Measurements from ENCODE around the gene KATNB1.
"Not testable (repeated sequence)": the region's sequence is repeated elsewhere in the genome, so short reads cannot be mapped to it uniquely, and the experiment has no call there.

KATNB1 gene

DNA sequence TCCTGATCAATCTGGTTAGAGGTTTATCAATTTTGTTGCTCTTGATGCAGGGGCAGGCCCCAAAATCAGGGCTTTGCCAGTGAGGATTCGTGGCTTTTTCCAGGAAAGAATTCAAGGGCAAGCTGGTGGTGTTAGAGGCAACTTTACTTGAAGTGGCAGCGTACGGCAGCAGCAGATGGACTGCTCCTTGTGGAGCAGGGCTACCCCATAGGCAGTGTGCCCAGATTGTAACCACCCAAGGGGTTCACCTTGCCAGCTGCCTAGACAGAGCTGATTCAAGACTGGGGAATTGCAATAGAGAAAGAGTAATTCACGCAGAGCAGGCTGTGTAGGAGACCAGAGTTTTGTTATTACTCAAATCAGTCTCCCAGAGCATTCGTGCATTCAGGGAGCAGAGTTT, 24.2 kb upstream of the KATNB1 start:
- ATAC-seq (no peak), DNase-seq (no peak)
- H3K27me3 Mint-ChIP-seq: peaks cover 3% of the 10 kb centered on the region
- no peaks in the 10 kb centered on the region for H3K36me3 Mint-ChIP-seq (ENCODE audit: low read depth)
- H3K9me3 Mint-ChIP-seq: no peaks in the 10 kb centered on the region
- no peak overlapping the region for H3K27ac Mint-ChIP-seq
- H3K4me3 Mint-ChIP-seq: no peak overlapping the region
- H3K4me1 Mint-ChIP-seq: no peaks in the 10 kb centered on the region

GRCh38 chr16:57711993-57712392, 23.6 kb upstream of the KATNB1 start:
- H3K4me3 Mint-ChIP-seq: no peak overlapping the region
- no peaks in the 10 kb centered on the region for H3K4me1 Mint-ChIP-seq
- H3K9me3 Mint-ChIP-seq: no peaks in the 10 kb centered on the region
- ATAC-seq (no peak), DNase-seq (no peak)
- peaks cover 5% of the 10 kb centered on the region for H3K27me3 Mint-ChIP-seq
- no peak overlapping the region for H3K27ac Mint-ChIP-seq
- no peaks in the 10 kb centered on the region for H3K36me3 Mint-ChIP-seq (ENCODE audit: low read depth)

GRCh38 chr16:57712569-57712968, 23.0 kb upstream of the KATNB1 start:
- not testable (repeated sequence) for DNase-seq; H3K36me3 Mint-ChIP-seq (ENCODE audit: low read depth); H3K27ac Mint-ChIP-seq; H3K9me3 Mint-ChIP-seq; H3K4me3 Mint-ChIP-seq; H3K27me3 Mint-ChIP-seq; ATAC-seq; H3K4me1 Mint-ChIP-seq

- no peaks in the 10 kb centered on the region for H3K9me3 Mint-ChIP-seq
- ATAC-seq (no peak), DNase-seq (no peak)
- no peaks in the 10 kb centered on the region for H3K4me1 Mint-ChIP-seq
- H3K36me3 Mint-ChIP-seq (ENCODE audit: low read depth): no peaks in the 10 kb centered on the region
- H3K27ac Mint-ChIP-seq: no peak overlapping the region
- H3K27me3 Mint-ChIP-seq: peaks cover 5% of the 10 kb centered on the region
- no peak overlapping the region for H3K4me3 Mint-ChIP-seq
Measured at GRCh38 chr16:57713596-57713995, 22.0 kb upstream of the KATNB1 start.

DNA sequence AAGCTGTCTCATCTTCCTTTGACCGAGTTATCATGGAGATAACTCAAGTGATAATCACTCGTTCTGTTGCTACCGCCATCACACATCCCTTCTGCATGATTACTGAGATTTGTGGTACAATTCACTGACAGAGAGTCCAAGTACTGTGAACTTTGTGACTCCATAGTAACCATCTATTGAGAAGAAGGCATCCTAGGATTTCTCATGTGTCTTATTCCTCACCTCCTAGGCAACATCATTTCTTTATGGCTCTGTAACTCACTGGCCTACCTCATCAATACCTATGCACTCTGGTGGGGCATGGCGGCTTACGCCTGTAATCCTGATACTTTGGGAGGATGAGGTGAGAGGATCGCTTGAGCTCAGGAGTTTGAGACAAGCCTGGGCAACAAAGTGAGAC, 21.5 kb upstream of the KATNB1 start:
- H3K27ac Mint-ChIP-seq: no peak overlapping the region
- no peak overlapping the region for H3K4me3 Mint-ChIP-seq
- H3K4me1 Mint-ChIP-seq: no peaks in the 10 kb centered on the region
- H3K9me3 Mint-ChIP-seq: no peaks in the 10 kb centered on the region
- ATAC-seq (no peak), DNase-seq (no peak)
- H3K36me3 Mint-ChIP-seq (ENCODE audit: low read depth): no peaks in the 10 kb centered on the region
- peaks cover 5% of the 10 kb centered on the region for H3K27me3 Mint-ChIP-seq

GRCh38 chr16:57720142-57720575, 15.4 kb upstream of the KATNB1 start:
- no peaks in the 10 kb centered on the region for H3K36me3 Mint-ChIP-seq (ENCODE audit: low read depth)
- H3K27me3 Mint-ChIP-seq: peaks cover 2% of the 10 kb centered on the region
- H3K9me3 Mint-ChIP-seq: no peaks in the 10 kb centered on the region
- peak; percentile 74 for ATAC-seq
- H3K27ac Mint-ChIP-seq: no peak overlapping the region
- peaks cover 3% of the 10 kb centered on the region for H3K4me1 Mint-ChIP-seq
- no peak overlapping the region for H3K4me3 Mint-ChIP-seq
- peak; percentile 56 for DNase-seq

DNA sequence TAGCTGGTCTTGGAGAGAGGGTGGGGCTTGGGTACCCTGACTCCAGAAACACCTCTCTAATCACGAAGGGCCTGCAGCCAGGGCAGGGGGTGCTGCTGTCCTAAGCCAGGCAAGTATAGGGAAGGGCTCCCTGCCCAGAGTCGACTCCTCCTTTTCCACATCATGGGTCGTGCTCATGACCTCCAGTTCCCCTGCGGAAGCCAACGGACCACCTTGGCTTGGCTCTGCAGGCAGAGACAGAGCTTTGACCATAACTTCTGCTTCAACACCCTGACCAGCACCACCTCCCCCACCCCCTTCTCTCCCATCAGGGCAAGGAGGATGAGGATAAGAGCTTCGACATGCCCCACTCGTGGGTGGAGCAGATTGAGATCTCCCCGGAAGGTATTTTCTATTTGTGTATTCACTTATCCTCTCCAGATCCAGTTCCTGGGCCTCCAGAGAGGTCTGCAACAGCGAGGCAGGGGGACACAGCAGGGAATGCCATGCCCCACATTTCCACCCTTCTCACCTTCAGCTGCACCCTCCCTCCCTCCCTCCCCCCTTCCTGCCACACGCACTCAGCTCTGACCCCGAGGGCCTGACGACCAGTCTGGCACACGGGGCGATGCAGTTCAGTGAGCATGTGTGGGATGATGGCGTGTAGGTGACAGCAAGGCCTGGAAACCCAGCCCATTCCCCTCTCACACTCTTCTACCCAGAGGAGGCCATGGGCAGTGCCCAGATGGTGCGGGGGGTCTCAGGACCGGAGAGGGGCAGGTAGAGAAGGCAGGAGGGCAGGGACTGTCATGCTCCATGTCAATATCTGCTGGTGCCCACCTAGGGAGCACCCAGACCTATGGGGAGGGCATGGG, 14.0 kb upstream of the KATNB1 start:
- Mint-ChIP-seq H3K27me3 (peaks cover 1% of the 10 kb centered on the region), H3K4me3 (no peak overlapping the region), H3K4me1 (peaks cover 3% of the 10 kb centered on the region), H3K27ac (no peak overlapping the region), H3K9me3 (no peaks in the 10 kb centered on the region), H3K36me3 (ENCODE audit: low read depth) (no peaks in the 10 kb centered on the region)
- no peak for ATAC-seq
- no peak for DNase-seq

- Mint-ChIP-seq H3K27me3 (no peaks in the 10 kb centered on the region), H3K4me3 (no peak overlapping the region), H3K36me3 (ENCODE audit: low read depth) (no peaks in the 10 kb centered on the region), H3K27ac (no peak overlapping the region), H3K9me3 (no peaks in the 10 kb centered on the region), H3K4me1 (peaks cover 3% of the 10 kb centered on the region)
- no peak for ATAC-seq
- DNase-seq: no peak
Measured at GRCh38 chr16:57722210-57722499, 13.4 kb upstream of the KATNB1 start.

- H3K27ac Mint-ChIP-seq: no peak overlapping the region
- H3K9me3 Mint-ChIP-seq: no peaks in the 10 kb centered on the region
- peaks cover 3% of the 10 kb centered on the region for H3K4me1 Mint-ChIP-seq
- no peaks in the 10 kb centered on the region for H3K36me3 Mint-ChIP-seq (ENCODE audit: low read depth)
- no peak for ATAC-seq
- DNase-seq: no peak
- H3K4me3 Mint-ChIP-seq: no peak overlapping the region
- H3K27me3 Mint-ChIP-seq: no peaks in the 10 kb centered on the region
Measured at GRCh38 chr16:57722651-57723050, 12.9 kb upstream of the KATNB1 start.

GRCh38 chr16:57723170-57723569, 12.4 kb upstream of the KATNB1 start:
- peaks cover 3% of the 10 kb centered on the region for H3K4me1 Mint-ChIP-seq
- no peaks in the 10 kb centered on the region for H3K9me3 Mint-ChIP-seq
- H3K27me3 Mint-ChIP-seq: no peaks in the 10 kb centered on the region
- H3K36me3 Mint-ChIP-seq (ENCODE audit: low read depth): no peaks in the 10 kb centered on the region
- no peak for DNase-seq
- ATAC-seq: no peak
- H3K4me3 Mint-ChIP-seq: no peak overlapping the region
- no peak overlapping the region for H3K27ac Mint-ChIP-seq

- H3K27me3 Mint-ChIP-seq: no peaks in the 10 kb centered on the region
- H3K4me1 Mint-ChIP-seq: peaks cover 3% of the 10 kb centered on the region
- H3K36me3 Mint-ChIP-seq (ENCODE audit: low read depth): no peaks in the 10 kb centered on the region
- DNase-seq: no peak
- H3K27ac Mint-ChIP-seq: no peak overlapping the region
- no peaks in the 10 kb centered on the region for H3K9me3 Mint-ChIP-seq
- no peak overlapping the region for H3K4me3 Mint-ChIP-seq
- no peak for ATAC-seq
Measured at GRCh38 chr16:57724531-57724930, 11.0 kb upstream of the KATNB1 start.

GRCh38 chr16:57725151-57725550, 10.4 kb upstream of the KATNB1 start:
- no peaks in the 10 kb centered on the region for H3K9me3 Mint-ChIP-seq

GRCh38 chr16:57725554-57725953, 10.0 kb upstream of the KATNB1 start:
- no peaks in the 10 kb centered on the region for H3K36me3 Mint-ChIP-seq (ENCODE audit: low read depth)
- peaks cover 3% of the 10 kb centered on the region for H3K4me1 Mint-ChIP-seq
- no peaks in the 10 kb centered on the region for H3K27me3 Mint-ChIP-seq
- no peak overlapping the region for H3K4me3 Mint-ChIP-seq
- H3K9me3 Mint-ChIP-seq: no peaks in the 10 kb centered on the region
- H3K27ac Mint-ChIP-seq: no peak overlapping the region
- no peak for DNase-seq
- no peak for ATAC-seq

More at GRCh38 chr16:57725151-57725550, 10.4 kb upstream of the KATNB1 start:
- no peak for DNase-seq
- no peaks in the 10 kb centered on the region for H3K27me3 Mint-ChIP-seq
- no peak for ATAC-seq
- H3K36me3 Mint-ChIP-seq (ENCODE audit: low read depth): no peaks in the 10 kb centered on the region
- peaks cover 3% of the 10 kb centered on the region for H3K4me1 Mint-ChIP-seq
- H3K27ac Mint-ChIP-seq: no peak overlapping the region
- no peak overlapping the region for H3K4me3 Mint-ChIP-seq

DNA sequence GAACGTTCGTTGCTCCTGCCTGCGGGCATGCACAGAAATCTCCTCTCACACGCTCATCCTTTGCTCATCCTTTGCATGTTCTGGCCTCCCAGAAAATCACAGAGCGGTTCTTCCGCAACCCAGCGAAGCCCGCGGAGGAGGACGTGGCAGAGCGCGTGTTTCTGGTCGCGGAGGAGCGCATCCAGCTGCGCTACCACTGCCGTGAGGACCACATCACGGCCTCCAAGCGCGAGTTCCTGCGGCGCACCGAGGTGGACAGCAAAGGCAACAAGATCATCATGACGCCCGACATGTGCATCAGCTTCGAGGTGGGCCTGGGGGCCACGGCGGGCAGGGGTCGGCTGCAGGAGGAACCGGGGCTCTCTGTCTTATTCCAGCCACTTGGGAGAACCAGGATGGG, 9.6 kb upstream of the KATNB1 start:
- no peaks in the 10 kb centered on the region for H3K27me3 Mint-ChIP-seq
- ATAC-seq (no peak), DNase-seq (no peak)
- no peak overlapping the region for H3K4me3 Mint-ChIP-seq
- no peaks in the 10 kb centered on the region for H3K36me3 Mint-ChIP-seq (ENCODE audit: low read depth)
- H3K4me1 Mint-ChIP-seq: peaks cover 3% of the 10 kb centered on the region
- no peaks in the 10 kb centered on the region for H3K9me3 Mint-ChIP-seq
- H3K27ac Mint-ChIP-seq: no peak overlapping the region

GRCh38 chr16:57726433-57726947, 9.1 kb upstream of the KATNB1 start:
- Mint-ChIP-seq H3K27ac (no peak overlapping the region), H3K4me3 (no peak overlapping the region), H3K4me1 (peaks cover 3% of the 10 kb centered on the region), H3K9me3 (no peaks in the 10 kb centered on the region), H3K36me3 (ENCODE audit: low read depth) (no peaks in the 10 kb centered on the region), H3K27me3 (no peaks in the 10 kb centered on the region)
- DNase-seq: no peak
- ATAC-seq: no peak
